CD4-positive, alpha-beta T cell treated with Interleukin-15 for 4 hours (primary cell): ENCODE data around the gene ACP4.
A peak's percentile ranks its signal among the peaks of the same experiment; 100 is the strongest.

Source experiments
- DNase-seq: peaks from one replicate; pipeline ENCODE4 v3.0.0-alpha.2; 2020; ENCODE audit warnings: low spot score

The ACP4 gene

GRCh38 chr19:50822661-50823208, 32.5 kb downstream of the ACP4 start:
- no peak for DNase-seq

GRCh38 chr19:50823389-50824042, 33.3 kb downstream of the ACP4 start, which contains the start of gene KLK1:
Gene KLK1, minus strand, starts transcription at chr19:50823787. Its CDS starts 39 bp downstream, at chr19:50823748.
- no peak for DNase-seq

- no peak for DNase-seq
Observed at GRCh38 chr19:50826492-50827240, 36.5 kb downstream of the ACP4 start.

- DNase-seq, result no peak
Observed at GRCh38 chr19:50827476-50827875, 37.3 kb downstream of the ACP4 start.

- DNase-seq, result no peak
Observed at GRCh38 chr19:50829801-50830200, 39.6 kb downstream of the ACP4 start.

GRCh38 chr19:50830266-50831025, 40.2 kb downstream of the ACP4 start:
- no peak for DNase-seq

GRCh38 chr19:50831026-50831396, 40.8 kb downstream of the ACP4 start:
- DNase-seq, result no peak

- DNase-seq, result no peak
Observed at GRCh38 chr19:50832666-50833065, 42.5 kb downstream of the ACP4 start.

GRCh38 chr19:50833117-50833801, 43.0 kb downstream of the ACP4 start, which contains the start of gene KLK15:
Gene KLK15, minus strand, starts transcription at chr19:50833574. Its CDS starts 2,082 bp downstream, at chr19:50831492.
- DNase-seq, result no peak

- no peak for DNase-seq
Observed at GRCh38 chr19:50833802-50834167, 43.6 kb downstream of the ACP4 start.

GRCh38 chr19:50835103-50835784, 45.0 kb downstream of the ACP4 start:
- no peak for DNase-seq

GRCh38 chr19:50835785-50836542, 45.7 kb downstream of the ACP4 start:
- peak; percentile 45 for DNase-seq

GRCh38 chr19:50836543-50837195, 46.5 kb downstream of the ACP4 start:
- DNase-seq, result no peak

- no peak for DNase-seq
Observed at GRCh38 chr19:50837300-50837699, 47.1 kb downstream of the ACP4 start.

- DNase-seq, result no peak
Observed at GRCh38 chr19:50838239-50838638, 48.0 kb downstream of the ACP4 start.

GRCh38 chr19:50839712-50840655, 49.8 kb downstream of the ACP4 start:
- DNase-seq, result no peak

GRCh38 chr19:50842130-50842529, 51.9 kb downstream of the ACP4 start:
- no peak for DNase-seq

GRCh38 chr19:50843205-50843604, 53.0 kb downstream of the ACP4 start:
- no peak for DNase-seq

- no peak for DNase-seq
Observed at GRCh38 chr19:50843701-50844221, 53.5 kb downstream of the ACP4 start.
